ENCODE measurements around the gene KRT23. TPM values are rescaled to one million over a fixed set of nuclear protein-coding genes. Genes with fewer than 3 reads are reported as not detected.
"Not testable (repeated sequence)": the region's sequence is repeated elsewhere in the genome, so short reads cannot be mapped to it uniquely, and the experiment has no call there.

Gene KRT23
- total RNA-seq, 6 experiments from 2014 or later: 0.14 TPM; not detected in 5

DNA sequence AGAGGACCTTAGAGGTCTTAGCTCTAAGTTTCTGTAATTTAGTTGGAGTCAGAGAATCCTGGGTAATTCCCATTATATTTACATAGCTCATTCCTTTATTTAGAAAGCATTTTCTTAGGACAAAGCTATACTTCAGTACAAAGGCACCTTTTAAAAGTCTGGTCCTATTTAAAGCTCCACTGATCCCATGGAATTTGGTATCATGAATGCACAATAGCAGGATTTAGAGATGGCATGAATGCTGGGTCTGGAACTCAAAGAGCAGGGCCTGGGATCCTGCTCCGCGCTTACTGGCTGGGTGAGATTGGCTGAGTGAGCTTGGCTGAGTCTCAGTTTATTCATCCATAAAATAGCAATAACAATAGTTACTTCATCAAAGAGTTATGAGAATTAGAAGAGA is 4.8 kb downstream of the KRT23 start:
- Mint-ChIP-seq H3K9me3 (no peaks in the 10 kb centered on the region), H3K27me3 (ENCODE audit: insufficient read depth) (no peaks in the 10 kb centered on the region; the same call in 1 of the 2 replicates), H3K4me1 (ENCODE audit: low read depth) (no peaks in the 10 kb centered on the region), H3K4me3 (no peak overlapping the region), H3K36me3 (ENCODE audit: low read depth) (no peaks in the 10 kb centered on the region), H3K27ac (no peak overlapping the region)
- TF ChIP-seq, protein P1, sequence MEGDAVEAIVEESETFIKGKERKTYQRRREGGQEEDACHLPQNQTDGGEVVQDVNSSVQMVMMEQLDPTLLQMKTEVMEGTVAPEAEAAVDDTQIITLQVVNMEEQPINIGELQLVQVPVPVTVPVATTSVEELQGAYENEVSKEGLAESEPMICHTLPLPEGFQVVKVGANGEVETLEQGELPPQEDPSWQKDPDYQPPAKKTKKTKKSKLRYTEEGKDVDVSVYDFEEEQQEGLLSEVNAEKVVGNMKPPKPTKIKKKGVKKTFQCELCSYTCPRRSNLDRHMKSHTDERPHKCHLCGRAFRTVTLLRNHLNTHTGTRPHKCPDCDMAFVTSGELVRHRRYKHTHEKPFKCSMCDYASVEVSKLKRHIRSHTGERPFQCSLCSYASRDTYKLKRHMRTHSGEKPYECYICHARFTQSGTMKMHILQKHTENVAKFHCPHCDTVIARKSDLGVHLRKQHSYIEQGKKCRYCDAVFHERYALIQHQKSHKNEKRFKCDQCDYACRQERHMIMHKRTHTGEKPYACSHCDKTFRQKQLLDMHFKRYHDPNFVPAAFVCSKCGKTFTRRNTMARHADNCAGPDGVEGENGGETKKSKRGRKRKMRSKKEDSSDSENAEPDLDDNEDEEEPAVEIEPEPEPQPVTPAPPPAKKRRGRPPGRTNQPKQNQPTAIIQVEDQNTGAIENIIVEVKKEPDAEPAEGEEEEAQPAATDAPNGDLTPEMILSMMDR (IDR thresholded peaks at IDR 0.05): no peak
- DNase-seq: no peak

DNA sequence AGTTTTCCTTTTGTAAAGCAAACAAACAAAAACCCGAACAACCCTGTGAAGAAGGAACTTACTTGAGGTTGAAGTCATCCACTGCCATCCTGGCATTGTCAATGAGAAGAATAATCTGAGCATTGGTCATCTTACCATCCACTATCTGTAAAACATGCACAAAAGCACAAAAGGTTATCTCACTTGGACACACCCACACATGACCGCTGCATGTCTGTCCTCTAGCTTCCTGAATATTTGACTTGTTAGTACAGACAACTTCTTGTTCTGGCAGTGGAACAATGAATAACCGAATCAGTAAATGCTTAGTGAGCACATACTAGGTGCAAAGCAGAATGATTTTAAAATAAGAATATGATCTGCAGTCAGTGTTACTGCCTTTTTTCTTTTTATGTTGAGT is 6.1 kb downstream of the KRT23 start:
- TF ChIP-seq, protein P1 (IDR thresholded peaks at IDR 0.05): no peak
- no peaks in the 10 kb centered on the region for H3K9me3 Mint-ChIP-seq
- H3K4me3 Mint-ChIP-seq: no peak overlapping the region
- H3K27me3 Mint-ChIP-seq (ENCODE audit: insufficient read depth): no peaks in the 10 kb centered on the region
- no peaks in the 10 kb centered on the region for H3K36me3 Mint-ChIP-seq (ENCODE audit: low read depth)
- peaks cover 8% of the 10 kb centered on the region for H3K4me1 Mint-ChIP-seq (ENCODE audit: low read depth)
- H3K27ac Mint-ChIP-seq: no peak overlapping the region
- DNase-seq: no peak

DNA sequence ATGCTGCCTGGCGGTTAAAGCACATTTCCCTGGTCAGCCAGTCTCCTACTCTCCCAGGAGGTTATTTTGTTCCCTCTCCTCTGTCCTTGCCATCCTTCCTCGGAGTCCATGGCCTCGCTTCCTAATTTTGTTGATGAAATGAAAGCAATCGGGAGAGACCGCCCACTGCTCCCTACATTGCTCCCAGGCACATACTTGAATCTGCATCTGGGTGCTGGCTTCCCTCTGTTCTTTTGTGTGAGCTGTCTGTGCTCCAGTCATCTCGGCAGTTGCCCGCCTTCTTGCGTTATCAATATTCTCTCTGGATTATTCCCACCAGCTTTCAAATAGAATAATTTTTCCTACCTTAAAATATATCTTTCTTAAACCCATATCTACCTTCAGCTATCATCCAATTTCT is 11.1 kb downstream of the KRT23 start:
- H3K9me3 Mint-ChIP-seq: no peaks in the 10 kb centered on the region
- peak overlapping the region; percentile 51 for H3K27ac Mint-ChIP-seq
- peaks cover 6% of the 10 kb centered on the region; the same call in 1 of the 2 replicates for H3K36me3 Mint-ChIP-seq (ENCODE audit: low read depth)

DNA sequence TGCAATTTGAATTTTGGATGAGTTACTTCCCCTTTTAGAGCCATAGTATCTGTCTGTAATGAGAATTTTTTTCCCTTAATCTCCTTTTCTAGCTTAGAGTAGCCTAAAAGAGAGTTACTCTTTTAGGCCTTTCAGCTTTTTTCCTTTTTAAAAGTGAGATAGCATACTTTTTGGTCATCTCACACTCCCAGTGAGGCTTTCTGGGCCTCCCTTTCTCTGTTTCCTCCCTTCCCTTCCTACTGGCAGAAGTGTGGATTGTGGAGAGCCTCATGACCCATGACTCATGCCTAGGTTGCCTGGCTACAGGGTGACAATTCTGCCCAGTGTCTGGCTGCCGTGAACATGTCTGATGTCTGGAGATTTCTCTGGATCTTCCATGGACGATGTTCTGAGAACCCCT is 15.2 kb downstream of the KRT23 start:
- H3K36me3 Mint-ChIP-seq (ENCODE audit: low read depth): peaks cover 6% of the 10 kb centered on the region; the same call in 1 of the 2 replicates
- TF ChIP-seq, protein P1 (IDR thresholded peaks at IDR 0.05): no peak
- no peaks in the 10 kb centered on the region for H3K27me3 Mint-ChIP-seq (ENCODE audit: insufficient read depth)
- peak; percentile 81 for DNase-seq
- peaks cover 40% of the 10 kb centered on the region for H3K4me1 Mint-ChIP-seq (ENCODE audit: low read depth)
- no peak overlapping the region for H3K4me3 Mint-ChIP-seq
- H3K27ac Mint-ChIP-seq: peak overlapping the region; percentile 96
- H3K9me3 Mint-ChIP-seq: no peaks in the 10 kb centered on the region

More for the DNA sequence above, 11.1 kb downstream of the KRT23 start:
- H3K4me1 Mint-ChIP-seq (ENCODE audit: low read depth): peaks cover 29% of the 10 kb centered on the region
- no peaks in the 10 kb centered on the region for H3K27me3 Mint-ChIP-seq (ENCODE audit: insufficient read depth)
- H3K4me3 Mint-ChIP-seq: peak overlapping the region; percentile 82
- TF ChIP-seq, protein P1 (IDR thresholded peaks at IDR 0.05): no peak
- DNase-seq: no peak

DNA sequence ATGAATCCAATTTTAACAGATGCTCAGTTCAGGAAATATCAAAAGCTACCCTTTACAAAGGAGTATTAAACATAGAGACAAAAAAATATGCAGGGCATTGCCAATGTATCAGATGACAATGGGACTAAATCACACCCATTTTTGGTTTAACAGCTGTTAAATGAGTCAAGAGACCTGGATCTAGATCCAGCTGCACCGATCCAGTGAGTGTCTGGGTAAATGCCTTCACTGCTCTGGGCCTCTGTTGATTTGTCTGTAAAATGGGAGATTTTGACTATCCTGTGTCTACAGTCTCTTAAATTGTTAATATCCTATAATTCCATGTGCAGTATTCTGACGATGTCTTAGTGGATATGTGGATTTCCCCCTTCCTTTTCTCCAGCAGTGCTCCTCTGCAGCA is 16.4 kb downstream of the KRT23 start:
- H3K4me3 Mint-ChIP-seq: no peak overlapping the region
- peak overlapping the region; percentile 96; the same call in 1 of the 2 replicates for H3K27ac Mint-ChIP-seq
- H3K36me3 Mint-ChIP-seq (ENCODE audit: low read depth): peaks cover 6% of the 10 kb centered on the region; the same call in 1 of the 2 replicates
- H3K27me3 Mint-ChIP-seq (ENCODE audit: insufficient read depth): no peaks in the 10 kb centered on the region
- TF ChIP-seq, protein P1 (IDR thresholded peaks at IDR 0.05): no peak
- no peak for DNase-seq
- peaks cover 34% of the 10 kb centered on the region for H3K4me1 Mint-ChIP-seq (ENCODE audit: low read depth)
- H3K9me3 Mint-ChIP-seq: no peaks in the 10 kb centered on the region

DNA sequence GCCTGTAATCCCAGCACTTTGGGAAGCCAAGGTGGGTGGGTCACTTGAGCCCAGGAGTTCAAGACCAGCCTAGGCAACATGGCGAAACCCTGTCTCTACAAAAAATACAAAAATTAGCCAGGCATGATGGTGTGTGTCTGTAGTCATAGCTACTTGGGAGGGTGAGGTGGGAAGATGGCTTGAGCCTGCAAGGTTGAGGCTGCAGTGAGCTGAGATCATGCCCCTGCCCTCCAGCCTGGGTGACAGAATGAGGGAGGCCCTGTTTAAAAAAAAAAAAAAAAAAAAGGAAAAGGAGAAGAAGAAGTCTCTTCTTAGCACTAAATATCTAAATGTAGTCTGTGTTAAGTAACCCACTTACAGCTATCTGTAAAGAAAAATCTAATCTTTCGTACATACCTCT is 20.3 kb downstream of the KRT23 start:
- not testable (repeated sequence) for H3K4me3 Mint-ChIP-seq; H3K9me3 Mint-ChIP-seq; H3K36me3 Mint-ChIP-seq (ENCODE audit: low read depth); DNase-seq; H3K27me3 Mint-ChIP-seq (ENCODE audit: insufficient read depth)
- peaks cover 58% of the 10 kb centered on the region for H3K4me1 Mint-ChIP-seq (ENCODE audit: low read depth)
- H3K27ac Mint-ChIP-seq: 0 out of 2 replicates have a peak overlapping the region, but pooled peaks have one; percentile 5
